CD1c-positive myeloid dendritic cell (primary cell): ENCODE data around the gene HSPD1.

ENCODE experiments used
- DNase-seq: peaks from one replicate; pipeline ENCODE4 v3.0.0-alpha.2; 2016; ENCODE audit errors: extremely low spot score

HSPD1 gene

GRCh38 chr2:197437380-197437779 lies 62.3 kb downstream of the HSPD1 start:
- DNase-seq = no peak
